T-helper 2 cell treated with Interferon-gamma antibody and Interleukin-4, amounts not matched to agents 100 ng/mL and 5 ng/mL, for 36 hours (primary cell): ENCODE data around the gene NCAPD3. TPM values are rescaled to one million over a fixed set of nuclear protein-coding genes. Genes with fewer than 3 reads are reported as not detected.

ENCODE experiments used
- total RNA-seq: library from RNA; stranded (reverse); gene quantifications from 2 replicates; pipeline ENCODE4 v1.2.3, GENCODE V29; 2022

Gene NCAPD3
- total RNA-seq, 1 donor from 2014 or later, result 104 TPM

Other genes with a start within 250 kb of the NCAPD3 start
- 0.91 and 1.7 TPM in 2 replicates for gene JAM3, start 154.9 kb downstream of the NCAPD3 start, total RNA-seq
- gene VPS26B, start 704 bp upstream of the NCAPD3 start, total RNA-seq, result 55.6 and 56.4 TPM in 2 replicates
- gene THYN1, start 29.4 kb upstream of the NCAPD3 start, total RNA-seq, result 60.7 and 61.5 TPM in 2 replicates
- gene ACAD8, start 29.6 kb upstream of the NCAPD3 start, total RNA-seq, result 25.9 and 29.4 TPM in 2 replicates
- gene GLB1L3, start 52.4 kb upstream of the NCAPD3 start, total RNA-seq, result 10.3 and 11.3 TPM in 2 replicates
- 2.0 TPM in 2 replicates for gene GLB1L2, start 108.0 kb upstream of the NCAPD3 start, total RNA-seq
- 0.52 and 0.61 TPM in 2 replicates for gene B3GAT1, start 188.3 kb upstream of the NCAPD3 start, total RNA-seq